GM06990 (cell line): Measurements from ENCODE around the gene CEACAM7.
"Not testable (repeated sequence)": the region's sequence is repeated elsewhere in the genome, so short reads cannot be mapped to it uniquely, and the experiment has no call there.

Source experiments
- DNase-seq: peaks from one replicate; pipeline ENCODE4 v3.0.0-alpha.2; 2011; ENCODE audit not compliant: insufficient read length; ENCODE audit errors: extremely low read depth
- H3K27me3 ChIP-seq: replicated peaks from 2 replicates; pipeline ENCODE4 v1.6.0; 2011; ENCODE audit warnings: low read length; ENCODE audit not compliant: control insufficient read depth, insufficient read depth
- H3K36me3 ChIP-seq: 2 replicates; pipeline ENCODE4 v1.5.1; 2011; ENCODE audit warnings: low read length; ENCODE audit not compliant: control insufficient read depth, insufficient read depth
- H3K4me3 ChIP-seq: replicated peaks from 2 replicates; pipeline ENCODE4 v1.5.1; 2011; ENCODE audit warnings: low read depth, mild to moderate bottlenecking, control low read depth, low read length
- CTCF ChIP-seq: IDR thresholded peaks from 2 replicates; pipeline ENCODE4 v1.5.1; 2011; ENCODE audit warnings: low read length, control low read depth, mild to moderate bottlenecking, inconsistent platforms; ENCODE audit not compliant: insufficient read depth, poor library complexity, severe bottlenecking

CEACAM7 gene

GRCh38 chr19:41718761-41719160 lies 30.7 kb upstream of the CEACAM7 start:
- DNase-seq: no peak
- no peak for TF ChIP-seq CTCF
- H3K27me3 ChIP-seq: peaks cover 1% of the 10 kb centered on the region
- H3K4me3 ChIP-seq: no peak overlapping the region
- no peaks in the 10 kb centered on the region for H3K36me3 ChIP-seq

GRCh38 chr19:41714598-41714997 lies 26.5 kb upstream of the CEACAM7 start:
- Histone ChIP-seq H3K36me3 (no peaks in the 10 kb centered on the region), H3K27me3 (peaks cover 6% of the 10 kb centered on the region), H3K4me3 (no peak overlapping the region)
- no peak for TF ChIP-seq CTCF
- no peak for DNase-seq

GRCh38 chr19:41711376-41712261 lies 23.5 kb upstream of the CEACAM7 start:
- Histone ChIP-seq H3K4me3 (no peak overlapping the region), H3K27me3 (peaks cover 6% of the 10 kb centered on the region), H3K36me3 (no peaks in the 10 kb centered on the region)
- TF ChIP-seq CTCF: no peak
- DNase-seq: no peak

DNA sequence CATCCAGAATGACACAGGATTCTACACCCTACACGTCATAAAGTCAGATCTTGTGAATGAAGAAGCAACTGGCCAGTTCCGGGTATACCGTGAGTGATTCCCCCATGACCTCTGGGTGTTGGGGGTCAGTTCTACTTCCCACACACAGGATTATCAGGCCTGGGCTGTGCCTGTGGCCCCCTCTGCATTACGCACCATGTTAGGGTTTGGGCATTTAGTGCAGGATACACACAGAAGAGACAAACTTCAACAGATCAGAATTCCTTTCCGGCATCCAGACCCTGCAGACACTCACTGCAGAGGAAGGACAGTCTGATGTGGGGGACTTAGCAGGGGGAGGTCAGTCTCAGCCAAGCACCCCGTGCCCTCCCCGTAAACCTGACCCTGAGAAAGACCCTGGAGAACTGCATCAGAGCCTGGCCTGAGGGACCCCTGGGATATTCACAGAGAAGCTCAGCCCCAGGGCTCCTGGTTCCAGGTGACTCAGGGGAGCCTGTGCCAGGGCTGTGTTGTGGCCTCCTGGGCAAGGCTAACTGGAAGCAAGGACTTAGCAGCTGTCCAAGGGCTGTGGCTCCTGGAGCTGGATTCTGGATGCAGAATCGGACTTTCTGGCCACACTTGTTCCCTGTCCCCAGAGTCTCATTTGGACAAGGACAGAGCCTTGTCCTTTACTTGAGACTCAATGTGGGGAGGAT lies 22.0 kb upstream of the CEACAM7 start:
- no peak for TF ChIP-seq CTCF
- H3K27me3 ChIP-seq: peaks cover 6% of the 10 kb centered on the region
- DNase-seq: no peak
- no peaks in the 10 kb centered on the region for H3K36me3 ChIP-seq
- H3K4me3 ChIP-seq: no peak overlapping the region

GRCh38 chr19:41709516-41709915 lies 21.4 kb upstream of the CEACAM7 start:
- H3K36me3 ChIP-seq, H3K4me3 ChIP-seq, H3K27me3 ChIP-seq, DNase-seq: not testable (repeated sequence)

- H3K4me3 ChIP-seq: no peak within 1 kb of the TSS
Observed at GRCh38 chr19:41708481-41708880, 20.4 kb upstream of the CEACAM7 start, which contains the start of gene CEACAM5. CEACAM5 (plus strand) TSS chr19:41708626; CDS start chr19:41708732, 106 bp downstream.

More at GRCh38 chr19:41708481-41708880, 20.4 kb upstream of the CEACAM7 start, which contains the start of gene CEACAM5:
- H3K36me3 ChIP-seq: no peaks in the 10 kb centered on the region
- H3K27me3 ChIP-seq: peaks cover 8% of the 10 kb centered on the region
- TF ChIP-seq CTCF: no peak
- no peak for DNase-seq
